Measurements from ENCODE around the gene FBXO44. TPM values are rescaled to one million over a fixed set of nuclear protein-coding genes. Genes with fewer than 3 reads are reported as not detected.

Gene FBXO44
- total RNA-seq, 1 donor from 2014 or later = 19.1 TPM

DNA sequence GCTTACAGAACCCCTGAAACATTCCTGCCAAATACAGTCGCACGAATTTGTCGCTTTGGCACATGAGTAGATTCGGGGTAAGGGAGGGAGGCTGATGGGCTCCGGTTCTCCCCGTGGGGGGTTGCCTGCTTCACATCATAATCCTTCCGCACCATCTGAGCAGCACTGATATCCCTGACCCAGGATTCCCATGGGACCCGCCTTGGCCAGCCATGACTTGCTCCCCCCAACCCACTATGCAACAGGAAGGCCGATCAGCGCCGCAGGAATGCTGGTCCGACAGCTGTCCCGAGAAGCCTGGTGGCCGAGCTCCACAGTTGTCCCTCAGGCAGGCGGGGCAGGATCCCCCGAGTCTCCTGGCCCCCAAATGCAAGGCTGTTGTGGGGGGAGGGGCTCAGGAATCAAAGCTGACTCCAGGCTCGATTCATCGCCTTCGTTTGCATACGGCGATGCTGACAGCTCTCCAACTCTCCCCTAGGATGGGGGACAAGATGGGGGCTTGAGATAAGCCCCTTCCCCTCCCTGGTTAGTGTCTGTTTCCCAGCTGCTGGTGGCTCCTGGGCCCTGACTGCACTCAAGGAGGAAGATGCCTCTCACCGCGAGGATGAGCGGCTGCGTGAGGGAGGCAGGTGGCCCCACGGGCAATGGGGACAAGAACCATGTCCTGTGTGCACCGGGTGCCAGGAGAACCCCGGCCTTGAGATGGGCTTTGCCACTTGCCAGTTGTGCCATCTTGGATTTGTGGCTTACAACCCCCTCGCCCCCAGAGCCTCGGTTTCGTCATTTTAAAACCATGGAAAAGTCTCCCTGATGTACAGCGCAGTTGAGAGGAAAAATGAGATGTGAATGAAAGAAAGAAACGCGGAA is 46.2 kb downstream of the FBXO44 start:
- H3K36me3 Mint-ChIP-seq (ENCODE audit: insufficient read depth) = no peaks in the 10 kb centered on the region
- H3K4me1 Mint-ChIP-seq (ENCODE audit: low read depth) = no peaks in the 10 kb centered on the region
- DNase-seq (ENCODE audit: low spot score, unreplicated experiment) = no peak
- H3K27ac Mint-ChIP-seq = no peak overlapping the region
- peaks cover 28% of the 10 kb centered on the region for H3K27me3 Mint-ChIP-seq
- TF ChIP-seq CTCF (IDR thresholded peaks at IDR 0.05; ENCODE audit: unreplicated experiment) = no peak
- no peak overlapping the region for H3K4me3 Mint-ChIP-seq (ENCODE audit: low read depth)
- H3K9me3 Mint-ChIP-seq (ENCODE audit: low read depth) = no peaks in the 10 kb centered on the region

DNA sequence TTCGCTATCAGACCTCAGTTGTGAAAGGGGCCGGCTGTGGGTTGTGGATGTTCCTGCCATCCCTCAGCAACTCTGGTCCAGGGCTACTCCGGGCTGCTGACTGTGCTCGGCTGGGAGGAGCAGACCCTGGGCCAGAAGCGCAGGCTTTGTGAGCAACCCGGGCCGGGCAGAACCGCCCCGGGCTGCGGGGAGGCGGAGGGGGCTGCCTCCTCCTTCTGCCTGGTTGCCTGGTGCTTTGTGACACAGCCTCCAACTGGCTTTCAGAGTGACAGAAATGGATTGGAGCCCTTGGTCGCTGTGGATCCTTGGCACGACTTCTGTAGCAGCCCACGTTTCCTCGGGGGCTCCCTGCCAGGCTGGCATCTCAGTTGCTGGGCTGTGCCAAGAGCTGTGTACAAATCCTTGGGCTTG is 46.9 kb downstream of the FBXO44 start:
- no peak for DNase-seq (ENCODE audit: low spot score, unreplicated experiment)
- Mint-ChIP-seq H3K27ac (no peak overlapping the region), H3K36me3 (ENCODE audit: insufficient read depth) (no peaks in the 10 kb centered on the region), H3K9me3 (ENCODE audit: low read depth) (no peaks in the 10 kb centered on the region), H3K4me3 (ENCODE audit: low read depth) (no peak overlapping the region), H3K4me1 (ENCODE audit: low read depth) (no peaks in the 10 kb centered on the region), H3K27me3 (peaks cover 30% of the 10 kb centered on the region)
- TF ChIP-seq CTCF (IDR thresholded peaks at IDR 0.05; ENCODE audit: unreplicated experiment) = no peak

- DNase-seq (ENCODE audit: low spot score, unreplicated experiment) = no peak
- no peak for TF ChIP-seq CTCF (IDR thresholded peaks at IDR 0.05; ENCODE audit: unreplicated experiment)
- no peaks in the 10 kb centered on the region for H3K36me3 Mint-ChIP-seq (ENCODE audit: insufficient read depth)
- peaks cover 30% of the 10 kb centered on the region for H3K27me3 Mint-ChIP-seq
- H3K4me1 Mint-ChIP-seq (ENCODE audit: low read depth) = no peaks in the 10 kb centered on the region
- no peak overlapping the region for H3K4me3 Mint-ChIP-seq (ENCODE audit: low read depth)
- no peak overlapping the region for H3K27ac Mint-ChIP-seq
- no peaks in the 10 kb centered on the region for H3K9me3 Mint-ChIP-seq (ENCODE audit: low read depth)
Observed at GRCh38 chr1:11701981-11702803, 47.5 kb downstream of the FBXO44 start.

GRCh38 chr1:11703357-11704193 is 48.9 kb downstream of the FBXO44 start:
- Mint-ChIP-seq H3K4me3 (ENCODE audit: low read depth) (no peak overlapping the region), H3K36me3 (ENCODE audit: insufficient read depth) (no peaks in the 10 kb centered on the region), H3K4me1 (ENCODE audit: low read depth) (no peaks in the 10 kb centered on the region), H3K27me3 (peaks cover 30% of the 10 kb centered on the region), H3K27ac (no peak overlapping the region), H3K9me3 (ENCODE audit: low read depth) (no peaks in the 10 kb centered on the region)
- DNase-seq (ENCODE audit: low spot score, unreplicated experiment) = no peak
- TF ChIP-seq CTCF (IDR thresholded peaks at IDR 0.05; ENCODE audit: unreplicated experiment) = no peak

GRCh38 chr1:11704194-11704529 is 49.5 kb downstream of the FBXO44 start:
- Mint-ChIP-seq H3K4me3 (ENCODE audit: low read depth) (no peak overlapping the region), H3K27ac (no peak overlapping the region), H3K9me3 (ENCODE audit: low read depth) (no peaks in the 10 kb centered on the region), H3K36me3 (ENCODE audit: insufficient read depth) (no peaks in the 10 kb centered on the region), H3K4me1 (ENCODE audit: low read depth) (no peaks in the 10 kb centered on the region), H3K27me3 (peaks cover 25% of the 10 kb centered on the region)
- no peak for DNase-seq (ENCODE audit: low spot score, unreplicated experiment)
- no peak for TF ChIP-seq CTCF (IDR thresholded peaks at IDR 0.05; ENCODE audit: unreplicated experiment)
